ENCODE measurements around the gene NCOA3. TPM values are rescaled to one million over a fixed set of nuclear protein-coding genes. Genes with fewer than 3 reads are reported as not detected.
"Not testable (repeated sequence)": the region's sequence is repeated elsewhere in the genome, so short reads cannot be mapped to it uniquely, and the experiment has no call there.

The NCOA3 gene
- 11.0 and 13.8 TPM in 2 replicates for total RNA-seq (2014; rRNA removed; shearing (Covaris generic))
- polyA plus RNA-seq (2015; cell fraction: cytosol; rRNA removed): 5.4 and 7.2 TPM in 2 replicates
- polyA plus RNA-seq (2015; cell fraction: nucleus; rRNA removed): 15.4 and 16.1 TPM in 2 replicates

DNA sequence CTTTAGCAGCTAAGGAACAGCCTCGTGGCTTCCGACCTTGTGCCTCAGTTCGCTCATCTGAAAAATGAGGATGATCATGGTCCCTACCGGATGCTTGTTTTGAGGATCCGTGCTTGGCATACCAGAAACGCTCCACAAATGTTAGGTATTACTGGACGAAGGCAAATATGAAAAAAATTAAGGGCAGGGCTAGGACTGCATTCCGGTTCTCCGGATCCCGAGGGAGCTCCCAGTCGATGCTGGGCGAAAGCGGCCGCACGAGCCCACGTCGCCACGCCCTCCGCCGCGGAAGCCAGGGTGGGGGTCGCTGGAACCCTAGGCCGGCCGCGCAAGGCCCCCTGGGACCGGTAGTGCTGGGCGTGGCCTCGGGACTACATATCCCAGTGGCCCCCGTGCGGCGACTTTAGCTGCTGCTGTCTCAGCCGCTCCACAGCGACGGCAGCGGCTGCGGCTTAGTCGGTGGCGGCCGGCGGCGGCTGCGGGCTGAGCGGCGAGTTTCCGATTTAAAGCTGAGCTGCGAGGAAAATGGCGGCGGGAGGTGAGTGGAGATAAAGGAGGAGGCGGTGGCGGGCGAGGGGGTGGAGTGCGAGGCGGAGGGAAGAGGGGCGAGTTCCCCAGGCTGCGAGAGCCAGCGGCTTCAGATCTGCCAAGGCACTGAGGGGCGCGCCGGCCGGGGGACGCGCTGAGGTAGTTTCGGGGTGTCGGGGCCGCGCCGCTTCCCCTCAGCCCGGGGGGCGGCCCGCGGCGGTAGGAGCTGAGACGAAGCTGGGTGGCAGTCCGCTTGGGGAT lies at the start of gene NCOA3:
Gene NCOA3, plus strand, starts transcription at position 406 of the 789 bp plus-strand sequence. CDS start 120,361 bp downstream, outside the sequence.
- peak; percentile 94 for DNase-seq (ENCODE audit: low read depth)

- DNase-seq (ENCODE audit: low read depth): no peak
Measured at GRCh38 chr20:47452736-47453161, 48.9 kb upstream of the NCOA3 start.

- peak; percentile 96 for DNase-seq (ENCODE audit: low read depth)
Measured at GRCh38 chr20:47453167-47453782, 48.4 kb upstream of the NCOA3 start.

GRCh38 chr20:47454298-47455132 lies 47.2 kb upstream of the NCOA3 start:
- no peak for DNase-seq (ENCODE audit: low read depth)

DNA sequence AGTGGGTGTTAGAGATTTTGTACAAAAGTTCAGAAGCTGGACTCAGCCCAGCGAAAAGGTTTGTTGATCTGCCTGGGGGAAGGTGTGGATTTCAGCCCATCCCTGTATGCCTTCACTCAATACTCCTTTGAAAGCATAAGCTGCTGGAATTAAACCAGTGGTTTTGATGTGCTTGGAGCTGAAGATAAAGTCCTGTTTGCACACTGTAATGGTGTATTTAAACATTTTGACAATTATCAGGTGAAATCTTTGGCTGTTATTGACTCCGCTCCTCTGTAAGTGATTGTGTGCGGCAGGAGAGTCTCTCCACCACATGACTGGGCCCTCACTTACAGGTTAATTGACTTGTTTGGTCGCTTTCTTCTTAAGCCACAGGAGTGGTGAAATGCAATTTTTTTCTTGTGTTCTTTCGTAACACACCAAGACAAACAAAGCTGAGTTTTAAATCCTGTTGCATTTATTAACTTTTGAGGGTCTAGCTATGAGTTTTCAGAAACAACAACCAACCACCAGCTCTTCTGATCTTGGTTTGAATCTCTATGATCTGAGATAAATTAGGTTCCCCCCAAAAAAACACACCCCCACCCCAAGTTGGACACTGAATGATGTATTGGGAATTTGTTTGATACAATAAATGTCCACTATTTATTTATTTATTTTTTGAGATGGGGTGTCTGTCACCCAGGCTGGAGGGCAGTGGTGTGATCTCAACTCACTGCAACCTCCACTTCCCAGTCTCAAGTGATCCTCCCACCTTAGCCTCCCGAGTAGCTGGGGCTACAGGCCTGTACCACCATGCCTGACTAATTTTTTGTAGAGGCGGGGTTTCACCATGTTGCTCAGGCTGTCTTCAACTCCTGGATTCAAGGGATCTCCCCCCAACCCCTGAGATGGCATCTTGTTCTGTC lies 46.3 kb upstream of the NCOA3 start:
- no peak for DNase-seq (ENCODE audit: low read depth)

- DNase-seq (ENCODE audit: low read depth): no peak
Measured at GRCh38 chr20:47456041-47456537, 45.6 kb upstream of the NCOA3 start.

GRCh38 chr20:47456952-47457724 lies 44.5 kb upstream of the NCOA3 start:
- peak; percentile 70 for DNase-seq (ENCODE audit: low read depth)

DNA sequence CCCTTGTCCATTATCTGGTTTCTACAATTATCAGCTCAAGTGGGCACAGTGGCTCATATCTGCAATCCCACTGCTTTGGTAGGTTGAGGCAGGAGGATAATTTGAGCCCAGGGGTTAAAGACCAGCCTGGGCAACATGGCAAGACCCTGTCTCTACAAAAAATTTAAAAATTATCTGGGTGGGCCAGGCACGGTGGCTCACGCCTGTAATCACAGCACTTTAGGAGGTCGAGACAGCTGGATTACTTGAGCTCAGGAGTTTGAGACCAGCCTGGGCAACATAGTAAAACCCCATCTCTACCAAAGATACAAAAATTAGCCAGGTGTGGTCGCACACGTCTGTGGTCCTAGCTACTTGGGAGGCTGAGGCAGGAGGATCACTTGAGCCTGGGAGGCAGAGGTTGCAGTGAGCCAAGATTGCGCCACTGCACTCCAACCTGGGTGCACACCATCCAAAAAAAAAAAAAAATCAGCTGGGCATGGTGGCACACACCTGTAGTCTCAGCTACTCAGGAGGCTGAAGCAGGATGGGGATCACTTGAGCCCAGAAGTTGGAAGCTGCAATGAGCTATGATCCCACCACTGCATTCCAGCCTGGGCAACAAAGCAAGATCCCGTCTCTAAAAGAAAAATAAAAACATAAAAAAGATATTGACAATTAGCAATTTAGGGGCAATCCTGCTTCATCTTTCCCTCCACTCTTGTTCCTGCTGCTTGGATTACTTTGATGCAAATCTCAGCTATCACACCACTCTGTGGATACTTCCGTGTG lies 43.2 kb upstream of the NCOA3 start:
- not testable (repeated sequence) for DNase-seq (ENCODE audit: low read depth)

DNA sequence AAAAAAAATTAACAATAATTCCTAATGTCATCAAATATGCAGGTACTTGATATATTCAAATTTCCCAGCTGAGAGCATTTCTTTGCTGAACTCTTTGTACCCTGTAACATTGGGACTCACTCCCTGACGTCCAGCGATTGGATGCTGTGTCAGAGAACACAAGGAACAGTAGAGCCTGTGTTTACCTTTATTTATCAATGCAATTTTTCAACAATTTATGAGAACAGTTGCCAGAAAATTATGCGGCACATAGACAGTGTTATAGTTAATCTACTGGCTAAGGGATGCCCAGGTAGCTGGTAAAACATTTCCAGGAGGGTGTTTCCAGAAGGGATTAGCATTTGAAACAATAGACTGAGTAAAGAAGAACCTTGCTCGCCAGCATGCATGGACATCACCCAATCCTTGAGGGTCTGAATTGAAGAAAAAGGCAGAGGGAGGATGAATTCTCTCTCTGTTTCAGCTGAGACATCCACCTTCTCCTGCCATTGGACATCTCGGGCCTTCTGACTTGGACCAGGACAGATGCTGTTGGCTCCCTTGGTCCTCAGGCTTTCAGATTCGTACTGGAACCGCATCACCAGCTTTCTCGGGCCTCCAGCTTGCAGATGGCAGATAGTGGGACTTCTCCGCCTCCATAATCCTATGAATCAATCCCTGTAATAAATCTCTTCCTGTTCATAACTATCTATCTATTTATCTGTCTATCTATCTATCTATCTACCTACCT lies 42.2 kb upstream of the NCOA3 start:
- no peak for DNase-seq (ENCODE audit: low read depth)

DNA sequence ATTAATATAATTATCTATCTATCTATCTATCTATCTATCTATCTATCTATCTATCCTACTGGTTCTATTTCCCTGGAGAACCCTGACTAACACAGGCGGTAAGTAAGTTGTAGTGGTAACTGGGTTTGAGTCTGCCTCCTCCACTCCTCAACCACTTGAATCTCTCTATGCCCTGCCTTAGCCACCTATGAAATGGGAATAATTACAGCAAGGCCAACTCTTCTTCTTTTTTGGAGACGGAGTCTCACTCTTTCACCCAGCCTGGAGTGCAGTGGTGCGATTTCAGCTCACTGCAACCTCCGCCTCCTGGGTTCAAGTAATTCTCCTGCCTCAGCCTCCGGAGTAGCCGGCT lies 41.0 kb upstream of the NCOA3 start:
- DNase-seq (ENCODE audit: low read depth): not testable (repeated sequence)

- DNase-seq (ENCODE audit: low read depth): no peak
Measured at GRCh38 chr20:47461120-47461685, 40.5 kb upstream of the NCOA3 start.

- not testable (repeated sequence) for DNase-seq (ENCODE audit: low read depth)
Measured at GRCh38 chr20:47461906-47462305, 39.8 kb upstream of the NCOA3 start.

DNA sequence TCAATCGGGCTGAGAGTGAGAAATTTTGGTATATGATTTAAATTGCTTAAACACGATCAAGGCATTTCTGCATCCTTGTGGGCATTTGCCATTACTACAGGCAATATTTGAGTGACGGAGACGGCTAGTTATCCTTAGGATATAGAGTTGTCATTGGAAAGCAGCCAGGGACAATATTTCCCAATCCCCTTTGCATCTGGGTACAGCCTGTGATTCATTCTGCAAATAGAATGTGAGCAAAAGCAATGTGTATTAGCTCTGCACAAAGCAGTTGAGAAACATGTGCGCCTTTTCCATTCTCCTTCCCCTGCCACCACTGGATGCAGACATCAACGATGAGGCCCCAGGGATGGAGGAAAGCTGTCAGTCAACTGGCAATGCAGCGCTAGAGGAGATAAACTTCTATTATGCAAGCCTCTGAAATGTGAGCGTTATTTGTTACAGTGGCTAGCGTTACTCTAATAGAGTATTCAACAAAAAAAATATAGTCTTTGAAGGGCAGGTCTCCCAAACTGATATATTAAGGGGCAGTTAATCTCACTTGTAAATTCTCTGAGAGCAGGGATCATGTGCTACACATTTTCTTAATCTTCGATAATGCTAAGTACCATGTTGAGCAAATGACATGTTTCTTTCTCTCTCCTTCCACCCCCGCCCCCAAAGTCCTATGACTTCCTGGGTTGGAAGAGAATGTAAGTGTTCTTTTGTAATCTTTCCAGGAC lies 37.1 kb upstream of the NCOA3 start:
- DNase-seq (ENCODE audit: low read depth): peak; percentile 94

DNA sequence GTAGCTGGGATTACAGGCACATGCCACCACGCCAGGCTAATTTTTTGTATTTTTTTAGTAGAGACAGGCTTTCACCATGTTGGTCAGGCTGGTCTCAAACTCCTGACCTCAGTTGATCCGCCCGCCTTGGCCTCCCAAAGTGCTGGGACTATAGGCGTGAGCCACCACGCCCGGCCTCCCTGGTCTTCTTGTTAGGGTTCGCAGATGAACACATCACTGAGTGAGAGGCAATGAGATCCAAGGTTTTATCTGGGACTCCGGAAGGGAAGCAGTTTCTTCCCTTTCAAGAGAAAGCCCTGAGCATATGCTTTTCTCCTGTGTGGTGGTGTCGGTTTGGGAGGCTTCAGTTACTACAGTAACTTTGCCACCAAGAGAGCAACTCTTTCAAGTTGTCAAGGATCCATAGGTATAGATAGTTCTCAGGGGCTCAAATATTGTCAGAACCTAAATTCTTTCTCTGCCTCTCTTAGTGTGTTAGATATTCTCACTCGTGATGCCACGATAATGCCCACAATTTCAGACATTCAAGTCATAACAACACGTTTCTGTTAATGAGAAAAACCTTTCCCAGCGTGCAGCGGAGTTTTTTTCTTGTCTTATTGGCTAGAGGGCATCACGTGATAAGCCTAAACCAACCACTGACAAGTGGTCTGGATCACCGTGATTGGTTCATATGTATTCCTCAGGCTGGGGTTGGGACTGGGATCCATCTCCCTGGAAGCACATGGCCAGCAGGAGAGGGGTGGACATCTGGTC lies 36.2 kb upstream of the NCOA3 start:
- no peak for DNase-seq (ENCODE audit: low read depth)

DNA sequence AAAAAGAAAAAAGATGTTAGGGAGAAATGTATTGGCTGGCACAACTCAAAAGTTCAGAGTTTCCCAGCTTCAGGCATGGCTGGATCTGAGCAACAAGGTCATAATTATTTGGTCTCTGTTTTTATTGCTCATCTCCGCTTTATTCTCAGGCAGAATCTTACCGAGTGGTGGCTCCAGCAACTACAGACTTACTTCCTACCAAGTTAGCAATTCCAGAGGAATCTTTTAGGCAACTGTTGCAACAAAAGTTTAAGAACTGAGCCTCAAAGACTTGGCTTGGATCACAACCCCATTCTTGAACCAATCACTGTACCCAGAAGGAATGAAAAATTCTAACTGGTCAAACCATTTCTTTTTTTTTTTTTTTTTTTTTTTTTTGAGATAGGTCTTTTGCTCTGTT lies 35.5 kb upstream of the NCOA3 start:
- DNase-seq (ENCODE audit: low read depth): no peak

GRCh38 chr20:47466704-47467459 lies 34.8 kb upstream of the NCOA3 start:
- DNase-seq (ENCODE audit: low read depth): no peak

All from HT1080 (cell line).